Activated T-helper 2 cell treated with anti-CD3 and anti-CD28 coated beads, Interferon-gamma antibody, Interleukin-2, Interleukin-4, amounts not matched to agents 10 μg/mL and 5 μg/mL and 100 μg/mL, durations not matched to agents 14 hours and 24 hours and 36 hours (primary cell): ENCODE results near the gene MYB. TPM values are rescaled to one million over a fixed set of nuclear protein-coding genes. Genes with fewer than 3 reads are reported as not detected.

Experiments used
- DNase-seq: peaks from one replicate; pipeline ENCODE4 v3.0.0; 2021; ENCODE audit warnings: low spot score
- H3K27ac Mint-ChIP-seq: one replicate; pipeline ENCODE4 v1.8.0; 2021; ENCODE audit warnings: mixed read lengths
- H3K27me3 Mint-ChIP-seq: one replicate; pipeline ENCODE4 v1.8.0; 2021; ENCODE audit warnings: low read depth, mixed read lengths
- H3K36me3 Mint-ChIP-seq: one replicate; pipeline ENCODE4 v1.8.0; 2021; ENCODE audit warnings: low read depth, mixed read lengths
- H3K4me1 Mint-ChIP-seq: one replicate; pipeline ENCODE4 v1.8.0; 2021; ENCODE audit warnings: low read depth, mixed read lengths
- H3K4me3 Mint-ChIP-seq: one replicate; pipeline ENCODE4 v1.8.0; 2021; ENCODE audit warnings: low read depth, mild to moderate bottlenecking, moderate library complexity, mixed read lengths
- H3K9me3 Mint-ChIP-seq: one replicate; pipeline ENCODE4 v1.8.0; 2021; ENCODE audit warnings: mixed read lengths
- intact Hi-C: fragments of 100-400 bp; cut with micrococcal nuclease; formaldehyde crosslinking; loops from one replicate; pipeline ENCODE4 v1.15.1; 2023
- total RNA-seq: library from RNA; stranded (reverse); gene quantifications from 2 replicates; pipeline ENCODE4 v1.2.3, GENCODE V29; 2022

MYB gene
- total RNA-seq, 1 donor from 2014 or later, result 82.5 TPM

GRCh38 chr6:135195522-135195921, 14.4 kb downstream of the MYB start:
- Mint-ChIP-seq H3K27me3 (no peaks in the 10 kb centered on the region), H3K36me3 (peaks cover 88% of the 10 kb centered on the region), H3K4me1 (peaks cover 56% of the 10 kb centered on the region), H3K27ac (peak overlapping the region; percentile 63), H3K9me3 (no peaks in the 10 kb centered on the region), H3K4me3 (no peak overlapping the region)
- DNase-seq, result no peak
- intact Hi-C loops, result loop anchor here (5.0 kb wide), 1 partner anchor 227 kb away; no protein-coding TSS in a partner anchor

DNA sequence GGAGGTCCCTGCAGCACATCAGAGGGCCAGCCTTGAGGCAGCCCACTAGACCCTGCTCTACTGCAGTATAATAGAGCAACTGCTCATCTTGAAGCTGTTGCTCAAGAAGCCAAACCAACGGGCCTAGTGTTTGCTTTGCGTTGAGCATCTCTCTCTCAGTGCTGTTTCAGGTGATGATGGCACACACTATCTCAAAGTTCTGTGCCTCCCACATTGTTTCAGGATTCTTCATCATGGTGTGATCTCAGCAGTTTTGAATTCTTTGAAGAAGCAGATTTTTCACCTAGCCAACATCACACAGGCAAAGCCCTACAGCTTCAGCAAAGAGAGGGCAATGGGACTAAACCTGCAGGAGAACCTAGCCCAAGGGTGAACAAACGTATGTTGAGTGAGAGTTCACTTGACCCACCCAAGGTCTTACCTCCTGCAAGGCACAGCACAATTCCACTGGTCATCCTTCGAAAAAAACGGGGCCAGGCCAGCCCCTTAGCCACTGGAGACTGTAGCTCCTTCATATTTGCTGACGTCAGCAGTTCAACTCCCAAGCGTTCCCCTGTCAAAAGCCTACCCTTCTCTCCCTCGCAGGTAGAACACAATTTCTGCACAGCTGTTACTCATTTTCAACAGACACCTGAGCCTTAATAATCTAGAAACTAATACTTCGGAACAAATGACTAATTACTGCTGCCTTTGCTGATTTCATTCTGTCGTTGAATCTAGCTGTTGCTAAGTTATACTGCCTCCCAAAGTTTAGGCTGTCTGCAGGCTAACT, 15.8 kb downstream of the MYB start:
- intact Hi-C loops, result loop anchor here (2.0 to 5.0 kb wide), 3 partner anchors 14 to 225 kb away; no protein-coding TSS in a partner anchor
- Mint-ChIP-seq H3K27ac (peak overlapping the region; percentile 78), H3K36me3 (peaks cover 83% of the 10 kb centered on the region), H3K9me3 (no peaks in the 10 kb centered on the region), H3K27me3 (no peaks in the 10 kb centered on the region), H3K4me3 (no peak overlapping the region), H3K4me1 (peaks cover 51% of the 10 kb centered on the region)
- no peak for DNase-seq

DNA sequence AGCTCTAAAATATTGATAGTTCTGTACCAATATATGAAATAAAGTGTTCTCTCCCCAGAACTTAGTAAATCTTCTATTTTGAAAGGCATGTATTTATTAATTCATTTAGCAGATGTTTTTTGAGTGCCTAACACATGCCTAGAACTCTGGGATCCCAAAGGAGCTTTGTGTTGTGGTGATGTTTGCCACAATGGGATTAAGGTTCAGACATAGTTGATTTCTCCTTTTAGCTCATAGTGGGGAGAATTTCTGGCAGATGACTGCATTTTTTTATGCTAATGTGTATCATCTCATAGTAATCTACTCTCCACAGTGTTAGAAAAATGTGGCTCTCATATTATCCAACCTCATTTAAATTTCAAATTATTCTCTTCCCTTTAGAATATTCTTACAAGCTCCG, 21.7 kb downstream of the MYB start:
- intact Hi-C loops, result no loop called here
- H3K27me3 Mint-ChIP-seq, result no peaks in the 10 kb centered on the region
- H3K4me3 Mint-ChIP-seq, result no peak overlapping the region
- DNase-seq, result no peak
- peak overlapping the region; percentile 42 for H3K27ac Mint-ChIP-seq
- peaks cover 74% of the 10 kb centered on the region for H3K36me3 Mint-ChIP-seq
- H3K9me3 Mint-ChIP-seq, result no peaks in the 10 kb centered on the region
- peaks cover 7% of the 10 kb centered on the region for H3K4me1 Mint-ChIP-seq

DNA sequence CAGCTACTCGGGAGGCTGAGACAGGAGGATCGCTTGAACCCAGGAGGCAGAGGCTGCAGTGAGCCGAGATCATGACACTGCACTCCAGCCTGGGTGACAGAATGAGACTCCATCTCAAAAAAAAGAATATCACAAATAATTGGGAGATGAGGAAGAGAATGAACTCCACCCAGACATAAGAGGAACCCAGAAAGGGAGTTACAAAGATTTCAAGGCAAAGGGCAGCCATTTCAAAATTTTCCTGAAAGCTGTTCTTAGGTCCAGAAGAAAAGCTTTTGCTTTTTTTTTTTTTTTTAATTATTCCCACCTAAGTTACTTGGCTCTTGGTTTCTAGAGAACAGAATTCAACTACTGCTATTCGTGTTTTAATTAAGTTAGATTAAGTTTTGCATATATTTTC, 23.8 kb downstream of the MYB start:
- Mint-ChIP-seq H3K27ac (no peak overlapping the region), H3K4me1 (peaks cover 18% of the 10 kb centered on the region), H3K36me3 (peaks cover 74% of the 10 kb centered on the region), H3K27me3 (no peaks in the 10 kb centered on the region), H3K4me3 (no peak overlapping the region), H3K9me3 (peaks cover 5% of the 10 kb centered on the region)
- intact Hi-C loops, result no loop called here
- DNase-seq, result no peak

- H3K4me1 Mint-ChIP-seq, result peaks cover 47% of the 10 kb centered on the region
- intact Hi-C loops, result loop anchor here (2.0 to 5.0 kb wide), 3 partner anchors 13 to 212 kb away; no protein-coding TSS in a partner anchor
- DNase-seq, result no peak
Observed at GRCh38 chr6:135209803-135210202, 28.7 kb downstream of the MYB start.

GRCh38 chr6:135210632-135211305, 29.7 kb downstream of the MYB start:
- peak overlapping the region; percentile 2 for H3K4me3 Mint-ChIP-seq
- peaks cover 5% of the 10 kb centered on the region for H3K9me3 Mint-ChIP-seq
- DNase-seq, result no peak
- H3K27ac Mint-ChIP-seq, result peak overlapping the region; percentile 76
- H3K27me3 Mint-ChIP-seq, result no peaks in the 10 kb centered on the region
- intact Hi-C loops, result loop anchor here (2.0 to 5.0 kb wide), 3 partner anchors 14 to 212 kb away; no protein-coding TSS in a partner anchor
- H3K4me1 Mint-ChIP-seq, result peaks cover 47% of the 10 kb centered on the region
- H3K36me3 Mint-ChIP-seq, result peaks cover 76% of the 10 kb centered on the region

More at GRCh38 chr6:135209803-135210202, 28.7 kb downstream of the MYB start:
- Mint-ChIP-seq H3K27me3 (no peaks in the 10 kb centered on the region), H3K4me3 (peak overlapping the region; percentile 18), H3K36me3 (peaks cover 76% of the 10 kb centered on the region), H3K27ac (peak overlapping the region; percentile 76), H3K9me3 (peaks cover 5% of the 10 kb centered on the region)

DNA sequence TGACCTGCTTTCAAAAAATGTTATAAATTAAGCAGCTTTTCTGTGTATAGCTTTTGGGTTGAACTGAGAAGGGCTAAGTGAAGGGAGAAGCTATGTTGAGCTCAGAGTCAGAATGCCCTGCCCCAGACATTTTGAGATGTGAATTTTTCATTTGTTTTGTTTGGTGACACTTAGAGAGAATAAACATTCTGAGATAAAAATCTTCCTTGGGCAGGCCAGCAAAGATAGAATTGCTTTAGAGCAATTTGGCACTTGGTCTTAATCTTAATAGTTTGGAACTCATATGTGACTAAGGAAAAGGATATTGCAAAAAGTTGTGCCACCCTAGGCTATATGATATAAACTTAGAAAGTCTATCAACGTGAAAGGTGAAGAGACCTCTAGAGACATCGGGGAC, 30.2 kb downstream of the MYB start:
- intact Hi-C loops, result loop anchor here (2.0 to 5.0 kb wide), 3 partner anchors 15 to 211 kb away; no protein-coding TSS in a partner anchor
- H3K27ac Mint-ChIP-seq, result peak overlapping the region; percentile 76
- no peaks in the 10 kb centered on the region for H3K27me3 Mint-ChIP-seq
- H3K4me1 Mint-ChIP-seq, result peaks cover 47% of the 10 kb centered on the region
- H3K4me3 Mint-ChIP-seq, result peak overlapping the region; percentile 2
- no peak for DNase-seq
- peaks cover 5% of the 10 kb centered on the region for H3K9me3 Mint-ChIP-seq
- peaks cover 79% of the 10 kb centered on the region for H3K36me3 Mint-ChIP-seq

- Mint-ChIP-seq H3K4me1 (peaks cover 51% of the 10 kb centered on the region), H3K36me3 (peaks cover 81% of the 10 kb centered on the region), H3K9me3 (peaks cover 5% of the 10 kb centered on the region), H3K27me3 (no peaks in the 10 kb centered on the region), H3K27ac (peak overlapping the region; percentile 88), H3K4me3 (peak overlapping the region; percentile 38)
- DNase-seq, result no peak
- intact Hi-C loops, result loop anchor here (2.0 to 5.0 kb wide), 3 partner anchors 29 to 210 kb away; no protein-coding TSS in a partner anchor
Observed at GRCh38 chr6:135212020-135212806, 31.1 kb downstream of the MYB start.

GRCh38 chr6:135212935-135213334, 31.8 kb downstream of the MYB start:
- peaks cover 5% of the 10 kb centered on the region for H3K9me3 Mint-ChIP-seq
- peak overlapping the region; percentile 88 for H3K27ac Mint-ChIP-seq
- no peaks in the 10 kb centered on the region for H3K27me3 Mint-ChIP-seq
- no peak for DNase-seq
- peak overlapping the region; percentile 60 for H3K4me3 Mint-ChIP-seq
- intact Hi-C loops, result loop anchor here (2.0 to 5.0 kb wide), 3 partner anchors 30 to 209 kb away; no protein-coding TSS in a partner anchor
- H3K36me3 Mint-ChIP-seq, result peaks cover 86% of the 10 kb centered on the region
- peaks cover 51% of the 10 kb centered on the region for H3K4me1 Mint-ChIP-seq

- H3K4me3 Mint-ChIP-seq, result no peak overlapping the region
- intact Hi-C loops, result loop anchor here (2.0 to 5.0 kb wide), 3 partner anchors 31 to 209 kb away; no protein-coding TSS in a partner anchor
Observed at GRCh38 chr6:135213616-135214015, 32.5 kb downstream of the MYB start.

DNA sequence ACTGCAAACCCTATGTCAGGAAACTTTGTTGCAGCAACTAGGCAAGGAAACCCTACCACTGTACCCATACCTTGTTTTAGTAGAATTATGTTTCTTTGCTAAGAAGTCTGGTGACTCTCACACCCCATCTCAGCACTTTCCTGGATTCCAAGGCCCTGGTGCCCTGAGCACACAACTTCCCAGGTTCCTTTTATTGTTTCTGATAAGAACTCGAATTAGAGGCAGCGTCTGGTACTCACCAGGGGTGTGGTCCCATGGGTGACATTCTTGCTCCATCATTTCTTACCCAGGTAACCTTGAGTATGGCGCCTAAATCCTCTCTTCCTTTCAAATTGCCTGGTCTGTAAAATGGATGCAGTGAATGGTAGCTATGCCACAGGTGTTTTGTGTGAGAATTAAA, 34.1 kb downstream of the MYB start:
- intact Hi-C loops, result no loop called here
- Mint-ChIP-seq H3K9me3 (no peaks in the 10 kb centered on the region), H3K36me3 (peaks cover 84% of the 10 kb centered on the region), H3K27ac (no peak overlapping the region), H3K4me1 (peaks cover 36% of the 10 kb centered on the region), H3K4me3 (no peak overlapping the region), H3K27me3 (no peaks in the 10 kb centered on the region)
- no peak for DNase-seq

More at GRCh38 chr6:135213616-135214015, 32.5 kb downstream of the MYB start:
- Mint-ChIP-seq H3K36me3 (peaks cover 84% of the 10 kb centered on the region), H3K27ac (peak overlapping the region; percentile 88), H3K4me1 (peaks cover 51% of the 10 kb centered on the region), H3K27me3 (no peaks in the 10 kb centered on the region), H3K9me3 (peaks cover 5% of the 10 kb centered on the region)
- DNase-seq, result no peak

DNA sequence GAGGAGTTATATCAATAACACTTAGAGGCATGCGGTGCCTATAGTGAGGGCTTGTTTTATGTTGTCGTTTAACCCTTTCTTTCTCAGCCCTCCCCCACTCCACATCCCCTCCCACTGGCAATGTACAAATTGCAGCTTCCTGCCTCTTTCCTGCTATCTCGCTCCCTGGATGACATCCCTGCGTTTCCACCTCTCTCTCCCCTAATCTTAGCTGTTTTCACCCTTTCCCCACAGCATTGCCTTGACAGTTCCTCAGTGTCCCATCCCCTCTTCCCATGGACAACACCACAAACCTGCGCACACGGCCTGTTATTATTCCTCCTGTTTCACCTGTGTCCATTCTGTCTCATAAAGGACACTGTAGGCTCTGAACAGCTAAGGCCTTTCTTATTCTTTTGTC, 34.5 kb downstream of the MYB start:
- no peaks in the 10 kb centered on the region for H3K27me3 Mint-ChIP-seq
- peaks cover 84% of the 10 kb centered on the region for H3K36me3 Mint-ChIP-seq
- peaks cover 32% of the 10 kb centered on the region for H3K4me1 Mint-ChIP-seq
- intact Hi-C loops, result no loop called here
- no peak for DNase-seq
- peak overlapping the region; percentile 47 for H3K27ac Mint-ChIP-seq
- no peaks in the 10 kb centered on the region for H3K9me3 Mint-ChIP-seq
- H3K4me3 Mint-ChIP-seq, result no peak overlapping the region
